Stimulated activated CD4-positive, alpha-beta T cell treated with anti-CD3 and anti-CD28 coated beads, TNF-alpha, amount 100 ng/mL, for 4 hours (primary cell): Measurements from ENCODE around the gene RBM22.

Source experiments
- DNase-seq, 3 experiments: peaks; one replicate each; pipeline ENCODE4 v3.0.0-alpha.2; 2020; ENCODE audit warnings: low read depth in 3 of 3

RBM22 gene

GRCh38 chr5:150672237-150672883, 28.5 kb downstream of the RBM22 start:
- DNase-seq = no peak

- no peak for DNase-seq
Measured at GRCh38 chr5:150671509-150672236, 29.2 kb downstream of the RBM22 start.

GRCh38 chr5:150670948-150671310, 29.9 kb downstream of the RBM22 start:
- no peak for DNase-seq

GRCh38 chr5:150670275-150670947, 30.5 kb downstream of the RBM22 start:
- no peak for DNase-seq

- no peak for DNase-seq
Measured at GRCh38 chr5:150665044-150665443, 35.8 kb downstream of the RBM22 start.

- DNase-seq = no peak
Measured at GRCh38 chr5:150663936-150664335, 36.9 kb downstream of the RBM22 start.

GRCh38 chr5:150662731-150663516, 37.9 kb downstream of the RBM22 start:
- no peak for DNase-seq

GRCh38 chr5:150661821-150662596, 38.9 kb downstream of the RBM22 start:
- no peak for DNase-seq

- DNase-seq = no peak
Measured at GRCh38 chr5:150661086-150661485, 39.8 kb downstream of the RBM22 start, which contains the start of gene MYOZ3. TSS of gene MYOZ3 (plus strand) at chr5:150661251. CDS start at chr5:150662942, 1,691 bp downstream.

- no peak for DNase-seq
Measured at GRCh38 chr5:150660108-150660831, 40.6 kb downstream of the RBM22 start.

GRCh38 chr5:150659360-150660107, 41.3 kb downstream of the RBM22 start:
- DNase-seq = no peak

GRCh38 chr5:150658699-150659265, 42.1 kb downstream of the RBM22 start:
- no peak for DNase-seq

GRCh38 chr5:150658121-150658520, 42.7 kb downstream of the RBM22 start:
- DNase-seq = no peak

- DNase-seq = peak; percentile 48 to 60 (median 54)
Measured at GRCh38 chr5:150656191-150657132, 44.4 kb downstream of the RBM22 start.

GRCh38 chr5:150655221-150655620, 45.6 kb downstream of the RBM22 start:
- DNase-seq = no peak

GRCh38 chr5:150653762-150654556, 46.9 kb downstream of the RBM22 start:
- DNase-seq = no peak

- DNase-seq = no peak
Measured at GRCh38 chr5:150653145-150653761, 47.6 kb downstream of the RBM22 start.
